Measurements from ENCODE around the gene COL21A1.

The COL21A1 gene

GRCh38 chr6:56148488-56149186 lies 98.7 kb downstream of the COL21A1 start:
- peaks cover 11% of the 10 kb centered on the region for H3K36me3 Mint-ChIP-seq (ENCODE audit: low read depth)
- H3K4me1 Mint-ChIP-seq: peaks cover 23% of the 10 kb centered on the region
- TF ChIP-seq, protein P1, sequence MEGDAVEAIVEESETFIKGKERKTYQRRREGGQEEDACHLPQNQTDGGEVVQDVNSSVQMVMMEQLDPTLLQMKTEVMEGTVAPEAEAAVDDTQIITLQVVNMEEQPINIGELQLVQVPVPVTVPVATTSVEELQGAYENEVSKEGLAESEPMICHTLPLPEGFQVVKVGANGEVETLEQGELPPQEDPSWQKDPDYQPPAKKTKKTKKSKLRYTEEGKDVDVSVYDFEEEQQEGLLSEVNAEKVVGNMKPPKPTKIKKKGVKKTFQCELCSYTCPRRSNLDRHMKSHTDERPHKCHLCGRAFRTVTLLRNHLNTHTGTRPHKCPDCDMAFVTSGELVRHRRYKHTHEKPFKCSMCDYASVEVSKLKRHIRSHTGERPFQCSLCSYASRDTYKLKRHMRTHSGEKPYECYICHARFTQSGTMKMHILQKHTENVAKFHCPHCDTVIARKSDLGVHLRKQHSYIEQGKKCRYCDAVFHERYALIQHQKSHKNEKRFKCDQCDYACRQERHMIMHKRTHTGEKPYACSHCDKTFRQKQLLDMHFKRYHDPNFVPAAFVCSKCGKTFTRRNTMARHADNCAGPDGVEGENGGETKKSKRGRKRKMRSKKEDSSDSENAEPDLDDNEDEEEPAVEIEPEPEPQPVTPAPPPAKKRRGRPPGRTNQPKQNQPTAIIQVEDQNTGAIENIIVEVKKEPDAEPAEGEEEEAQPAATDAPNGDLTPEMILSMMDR (IDR thresholded peaks at IDR 0.05; ENCODE audit: unreplicated experiment in 3 of 3): no peak
- no peak overlapping the region for H3K4me3 Mint-ChIP-seq
- no peaks in the 10 kb centered on the region for H3K27me3 Mint-ChIP-seq (ENCODE audit: low read depth)
- peak overlapping the region in 2 of 3 experiments; percentile 60 to 84 for H3K27ac Mint-ChIP-seq
- H3K9me3 Mint-ChIP-seq: peaks cover 9% of the 10 kb centered on the region

- Mint-ChIP-seq H3K27ac (peak overlapping the region in 1 of 3 experiments; percentile 21), H3K27me3 (ENCODE audit: low read depth) (no peaks in the 10 kb centered on the region), H3K36me3 (ENCODE audit: low read depth) (peaks cover 5% of the 10 kb centered on the region), H3K4me3 (no peak overlapping the region), H3K9me3 (peaks cover 3% of the 10 kb centered on the region), H3K4me1 (peaks cover 23% of the 10 kb centered on the region)
- TF ChIP-seq, protein P1 (IDR thresholded peaks at IDR 0.05; ENCODE audit: unreplicated experiment in 3 of 3): no peak
These were observed 99.6 kb downstream of the COL21A1 start for GRCh38 chr6:56147766-56148165.

- Mint-ChIP-seq H3K4me3 (no peak overlapping the region), H3K4me1 (peaks cover 23% of the 10 kb centered on the region), H3K36me3 (ENCODE audit: low read depth) (peaks cover 5% of the 10 kb centered on the region), H3K27ac (peak overlapping the region in 1 of 3 experiments; percentile 12), H3K27me3 (ENCODE audit: low read depth) (no peaks in the 10 kb centered on the region), H3K9me3 (no peaks in the 10 kb centered on the region)
- TF ChIP-seq, protein P1 (IDR thresholded peaks at IDR 0.05; ENCODE audit: unreplicated experiment in 3 of 3): no peak
These were observed 101.3 kb downstream of the COL21A1 start for GRCh38 chr6:56146086-56146485.

GRCh38 chr6:56145616-56146015 lies 101.8 kb downstream of the COL21A1 start:
- peaks cover 5% of the 10 kb centered on the region for H3K36me3 Mint-ChIP-seq (ENCODE audit: low read depth)
- TF ChIP-seq, protein P1 (IDR thresholded peaks at IDR 0.05; ENCODE audit: unreplicated experiment in 3 of 3): no peak
- no peak overlapping the region for H3K4me3 Mint-ChIP-seq
- H3K27me3 Mint-ChIP-seq (ENCODE audit: low read depth): no peaks in the 10 kb centered on the region
- H3K9me3 Mint-ChIP-seq: no peaks in the 10 kb centered on the region
- H3K27ac Mint-ChIP-seq: no peak overlapping the region
- peaks cover 23% of the 10 kb centered on the region for H3K4me1 Mint-ChIP-seq

DNA sequence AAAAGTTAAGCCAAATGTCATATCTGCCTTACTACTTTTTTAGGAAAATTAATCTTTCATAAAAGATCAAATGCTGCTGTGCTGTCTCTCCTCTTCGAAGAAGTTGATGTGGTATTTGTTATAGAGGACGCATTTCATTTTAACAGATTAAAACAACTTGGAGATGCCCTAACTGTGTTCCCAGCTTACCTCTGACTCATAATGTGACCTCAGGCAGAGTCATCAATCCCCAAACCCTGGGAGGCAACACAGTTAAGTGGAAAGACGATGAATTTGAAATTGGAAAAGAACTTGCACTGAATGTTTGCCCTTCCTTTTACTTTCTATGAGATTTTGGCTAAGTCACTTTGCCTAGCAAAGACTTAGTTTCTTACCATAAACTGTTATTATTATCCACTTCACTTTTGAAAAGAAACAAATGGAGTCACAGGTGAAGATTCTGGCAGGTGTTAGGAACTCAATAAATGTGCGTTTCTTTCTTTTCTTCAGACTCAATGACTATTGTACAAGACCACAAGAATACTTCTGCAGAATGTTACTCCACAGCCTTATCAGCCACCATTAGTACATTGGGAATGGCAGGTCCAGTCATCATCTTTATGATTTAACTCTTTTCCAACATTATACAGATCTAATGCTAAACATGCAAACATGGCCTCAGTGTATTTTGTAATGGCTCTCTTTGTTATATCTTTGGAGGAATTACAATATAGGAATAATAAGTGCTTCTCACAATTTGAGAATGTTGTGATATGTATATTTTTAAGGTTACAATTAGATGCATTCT lies 102.6 kb downstream of the COL21A1 start:
- TF ChIP-seq, protein P1 (IDR thresholded peaks at IDR 0.05; ENCODE audit: unreplicated experiment in 3 of 3): no peak
- peaks cover 21% of the 10 kb centered on the region for H3K4me1 Mint-ChIP-seq
- peaks cover 5% of the 10 kb centered on the region for H3K36me3 Mint-ChIP-seq (ENCODE audit: low read depth)
- no peaks in the 10 kb centered on the region for H3K27me3 Mint-ChIP-seq (ENCODE audit: low read depth)
- H3K4me3 Mint-ChIP-seq: no peak overlapping the region
- no peaks in the 10 kb centered on the region for H3K9me3 Mint-ChIP-seq
- H3K27ac Mint-ChIP-seq: no peak overlapping the region

All from nephron (organoid).